Amniotic epithelial cell (primary cell): ENCODE measurements around the gene ZNF814.
"Not testable (repeated sequence)": the region's sequence is repeated elsewhere in the genome, so short reads cannot be mapped to it uniquely, and the experiment has no call there.

Experiments used
- DNase-seq: peaks from one replicate; pipeline ENCODE4 v3.0.0-alpha.2; 2010; ENCODE audit warnings: low read depth

The ZNF814 gene

DNA sequence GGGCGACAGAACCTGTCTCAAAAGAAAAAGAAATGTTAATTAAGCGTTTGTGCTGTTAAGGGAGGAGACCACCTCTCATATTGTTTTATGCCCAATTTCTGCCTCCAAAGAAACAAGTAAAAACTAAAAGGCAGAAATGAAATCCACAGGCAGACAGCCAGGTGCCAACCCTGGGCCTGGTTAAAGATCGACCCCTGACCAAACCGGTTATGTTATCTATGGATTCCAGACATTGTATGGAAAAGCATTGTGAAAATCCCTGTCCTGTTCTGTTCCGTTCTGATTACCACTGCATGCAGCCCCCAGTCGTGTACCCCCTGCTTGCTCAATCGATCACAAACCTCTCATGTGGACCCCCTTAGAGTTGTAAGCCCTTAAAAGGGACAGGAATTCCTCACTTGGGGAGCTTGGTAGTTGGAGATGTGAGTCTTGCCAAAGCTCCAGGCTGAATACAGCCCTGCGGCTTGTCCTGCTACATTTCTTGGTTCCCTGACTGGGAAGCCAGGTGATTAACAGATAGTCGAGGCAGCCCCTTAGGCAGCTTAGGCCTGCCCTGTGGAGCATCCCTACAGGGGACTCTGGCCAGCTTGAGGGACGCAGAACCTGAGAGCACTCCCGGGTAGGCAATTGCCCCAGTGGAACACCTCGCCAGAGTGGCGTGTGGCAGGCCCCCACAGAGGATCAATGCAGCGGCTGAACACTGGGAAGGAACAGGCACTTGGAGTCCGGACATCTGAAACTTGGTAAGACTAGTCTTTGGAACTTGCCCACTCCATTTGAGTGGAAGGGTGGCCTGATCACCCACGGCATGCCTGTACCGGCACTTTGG is 73.4 kb downstream of the ZNF814 start:
- DNase-seq: no peak

DNA sequence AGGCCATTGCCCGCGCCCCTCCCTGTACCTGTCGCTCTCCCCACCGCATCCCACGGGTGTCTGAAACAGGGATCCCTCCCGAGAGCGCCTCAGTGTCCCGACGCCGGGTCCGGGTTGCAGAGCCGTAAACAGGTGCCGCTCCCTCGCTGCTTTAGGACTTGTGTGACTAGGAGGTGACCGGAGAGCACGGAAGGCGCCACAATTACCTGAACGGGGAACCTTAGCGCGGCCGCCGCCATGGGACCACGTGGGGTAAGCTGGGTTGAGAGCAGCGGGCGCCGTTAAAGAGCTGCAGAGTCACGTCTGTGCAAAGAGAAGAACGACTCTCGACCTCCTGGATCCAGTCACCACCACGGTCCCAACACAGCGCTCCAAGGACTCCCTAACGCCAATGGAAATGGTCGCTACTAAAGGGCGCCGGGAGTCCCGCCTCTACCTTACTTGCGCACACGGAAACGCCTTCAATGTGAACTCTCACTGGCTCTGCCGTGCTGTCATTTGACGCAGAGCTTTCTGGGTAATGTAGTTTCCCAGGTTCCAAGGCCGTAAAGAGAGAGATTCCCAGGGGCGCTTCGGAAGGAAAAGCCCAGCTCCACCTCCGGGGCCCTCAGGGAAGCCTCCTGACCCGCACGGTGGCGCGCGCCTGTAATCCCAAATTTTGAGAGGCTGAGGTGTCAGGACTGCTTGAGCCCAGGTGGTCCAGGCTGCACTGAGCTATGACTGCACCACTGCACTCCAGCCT is 74.2 kb downstream of the ZNF814 start, which contains the start of gene ZNF552:
Gene ZNF552 (minus strand): TSS at position 409 of the 742 bp plus-strand sequence. CDS start 170 bp downstream, at position 239.
- peak; percentile 92 for DNase-seq

DNA sequence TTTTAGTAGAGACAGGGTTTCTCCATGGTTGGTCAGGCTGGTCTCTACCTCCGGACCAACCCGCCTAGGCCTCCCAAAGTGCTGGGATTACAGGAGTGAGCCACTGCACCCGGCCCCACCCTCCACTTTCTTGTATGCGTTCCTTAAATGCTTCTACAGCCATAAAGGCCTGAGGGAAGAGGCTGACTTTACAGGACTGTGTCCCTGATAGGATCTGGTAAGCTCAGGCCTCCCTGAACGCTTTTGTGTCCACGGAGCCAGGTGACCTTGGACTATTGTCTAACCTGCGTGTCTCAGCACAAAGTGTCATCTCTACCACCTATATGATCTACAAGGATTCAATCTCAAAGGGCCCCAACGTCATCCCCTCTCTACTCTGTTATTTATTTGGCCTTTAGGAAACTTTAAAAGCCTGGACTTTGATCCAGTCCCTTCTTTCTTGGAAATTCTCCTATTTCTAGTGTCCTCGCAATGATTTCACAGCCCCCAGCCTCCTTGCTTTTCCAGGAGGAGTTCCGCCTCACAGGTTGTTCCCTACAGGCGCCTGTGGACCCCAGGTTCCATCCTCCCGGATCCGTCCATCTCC is 74.8 kb downstream of the ZNF814 start:
- DNase-seq: no peak

DNA sequence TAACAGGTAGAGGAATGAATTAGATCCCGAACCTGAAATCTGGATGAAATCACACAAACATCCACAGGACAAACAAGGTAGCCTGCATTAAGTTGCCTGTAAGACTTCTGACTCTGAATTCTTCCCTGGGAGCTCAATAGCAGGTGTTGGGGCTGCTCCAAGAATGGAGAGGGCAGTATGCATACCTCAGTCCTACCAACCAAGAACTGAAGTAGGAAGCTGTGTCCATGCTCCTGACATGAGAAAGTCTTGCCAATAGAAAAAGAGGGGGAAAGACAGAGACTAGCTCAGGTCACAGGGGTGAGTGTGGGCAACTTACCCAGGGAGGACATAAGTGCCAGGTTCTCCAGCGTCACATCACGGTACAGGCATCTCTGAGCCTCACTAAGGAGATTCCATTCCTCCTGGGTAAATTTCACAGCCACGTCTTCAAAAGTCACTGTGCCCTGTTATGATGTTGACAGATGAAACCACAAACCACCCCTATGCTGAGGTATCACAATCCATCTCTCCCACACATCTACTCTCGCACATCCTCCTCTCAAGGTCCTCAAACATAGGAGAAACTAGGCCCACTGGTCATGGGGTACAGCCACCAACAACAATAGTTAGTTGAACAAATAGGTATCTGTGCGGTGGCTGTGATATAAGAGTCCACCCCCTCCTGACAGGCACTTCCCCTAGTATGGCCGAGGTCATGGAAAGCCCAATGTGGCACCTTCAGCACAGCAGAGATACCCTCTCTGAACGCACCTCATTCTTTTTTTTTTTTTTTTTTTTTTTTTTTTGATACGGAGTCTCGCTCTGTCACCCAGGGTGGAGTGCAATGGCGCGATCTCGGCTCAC is 75.6 kb downstream of the ZNF814 start:
- not testable (repeated sequence) for DNase-seq

DNA sequence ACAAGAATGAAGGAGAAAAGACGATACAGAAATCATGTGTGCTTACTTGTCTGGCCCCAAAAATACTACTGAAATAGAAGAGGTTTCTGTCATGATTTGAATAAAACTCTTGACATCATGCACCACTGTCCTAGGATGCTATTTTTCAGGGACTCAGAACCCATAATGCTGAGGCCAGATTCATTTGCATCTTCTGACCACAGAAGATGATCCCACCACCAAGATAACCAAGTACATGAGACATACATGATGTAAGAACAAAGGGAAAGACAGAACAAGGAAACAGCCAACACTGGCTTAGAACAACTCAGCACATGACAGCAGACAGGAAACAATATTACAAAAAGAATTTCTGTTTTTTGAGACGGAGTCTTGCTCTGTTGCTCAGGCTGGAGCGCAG is 76.6 kb downstream of the ZNF814 start:
- DNase-seq: peak; percentile 82

DNA sequence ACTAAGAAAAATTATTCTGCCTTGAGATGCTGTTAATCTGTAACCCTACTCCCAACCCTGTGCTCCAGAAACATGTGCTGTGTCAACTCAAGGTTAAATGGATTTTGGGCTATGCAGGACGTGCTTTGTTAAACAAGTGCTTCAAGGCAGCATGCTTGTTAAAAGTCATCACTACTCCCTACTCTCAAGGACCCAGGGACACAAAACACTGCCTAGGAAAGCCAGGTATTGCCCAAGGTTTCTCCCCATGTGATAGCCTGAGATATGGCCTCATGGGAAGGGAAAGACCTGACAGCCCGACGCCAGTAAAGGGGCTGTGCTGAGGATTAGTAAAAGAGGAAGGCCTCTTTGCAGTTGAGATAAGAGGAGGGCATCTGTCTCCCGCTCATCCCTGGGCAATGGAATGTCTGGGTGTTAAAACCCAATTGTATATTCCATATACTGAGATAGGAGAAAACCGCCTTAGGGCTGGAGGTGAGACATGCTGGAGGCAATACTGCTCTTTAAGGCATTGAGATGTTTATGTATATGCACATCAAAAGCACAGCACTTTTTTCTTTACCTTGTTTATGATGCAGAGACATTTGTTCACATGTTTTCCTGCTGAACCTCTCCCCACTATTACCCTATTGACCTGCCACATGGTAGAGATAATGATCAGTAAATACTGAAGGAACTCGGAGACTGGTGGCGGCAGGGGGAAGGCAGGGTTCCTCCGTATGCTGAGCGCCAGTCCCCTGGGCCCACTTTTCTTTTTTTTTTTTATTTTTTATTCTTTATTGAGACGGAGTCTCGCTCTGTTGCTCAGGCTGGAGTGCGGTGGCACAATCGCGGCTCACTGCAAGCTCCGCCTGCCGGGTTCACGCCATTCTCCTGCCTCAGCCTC is 78.2 kb downstream of the ZNF814 start:
- DNase-seq: peak; percentile 50

DNA sequence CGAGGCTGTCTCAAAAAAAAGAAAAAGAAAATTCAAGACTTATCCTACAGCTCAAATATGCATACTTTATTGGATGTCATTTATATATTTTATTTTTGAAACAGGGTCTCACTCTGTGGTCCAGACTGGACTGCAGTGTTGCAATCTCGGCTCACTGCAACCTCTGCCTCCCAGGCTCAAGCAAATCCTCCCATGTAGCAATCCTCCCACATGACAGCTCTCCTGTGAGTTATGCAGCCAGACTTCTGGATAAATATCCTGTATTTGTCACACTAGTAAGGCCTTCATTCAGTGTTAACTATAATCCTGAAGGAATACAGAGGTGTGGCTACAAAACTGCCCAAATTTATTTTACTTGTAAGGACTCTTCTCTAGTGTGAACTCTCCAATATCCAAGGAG is 81.3 kb downstream of the ZNF814 start:
- DNase-seq: peak; percentile 91

DNA sequence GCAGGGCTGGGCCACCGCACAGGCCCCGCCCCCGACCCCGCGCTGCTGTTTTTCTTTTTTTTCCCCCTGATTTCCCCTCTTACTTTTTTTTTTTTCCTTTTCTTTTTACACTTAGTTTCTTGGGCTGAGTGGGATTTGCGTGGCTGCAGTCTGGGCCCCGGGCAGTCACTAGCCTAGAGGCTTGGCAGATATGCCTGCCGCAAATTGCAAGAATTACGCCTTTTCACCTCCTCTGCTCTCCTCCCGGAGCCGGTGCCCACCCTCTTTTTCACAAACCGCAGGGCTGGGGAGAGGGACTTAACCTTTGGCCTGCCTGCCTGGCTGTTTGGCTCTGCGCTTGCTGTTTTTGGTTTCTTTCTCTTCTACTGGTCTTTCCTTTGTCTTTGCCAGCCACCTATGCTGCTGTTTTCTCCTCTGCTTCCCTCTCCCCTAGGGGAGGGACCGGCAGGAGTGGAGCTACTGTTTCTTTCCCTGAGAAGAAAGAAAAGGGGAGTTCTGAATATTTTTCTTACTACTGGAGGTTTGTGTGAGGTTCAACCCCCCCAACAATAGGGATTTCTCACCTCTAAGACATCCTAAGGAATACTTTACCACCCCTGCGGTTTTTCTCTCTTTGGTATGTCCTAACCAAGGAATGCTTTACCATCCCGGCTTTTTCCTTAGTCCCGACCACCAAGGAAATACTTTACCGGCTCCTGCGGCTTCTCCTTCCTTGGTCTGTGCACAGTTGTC is 85.1 kb downstream of the ZNF814 start:
- peak; percentile 92 for DNase-seq

DNA sequence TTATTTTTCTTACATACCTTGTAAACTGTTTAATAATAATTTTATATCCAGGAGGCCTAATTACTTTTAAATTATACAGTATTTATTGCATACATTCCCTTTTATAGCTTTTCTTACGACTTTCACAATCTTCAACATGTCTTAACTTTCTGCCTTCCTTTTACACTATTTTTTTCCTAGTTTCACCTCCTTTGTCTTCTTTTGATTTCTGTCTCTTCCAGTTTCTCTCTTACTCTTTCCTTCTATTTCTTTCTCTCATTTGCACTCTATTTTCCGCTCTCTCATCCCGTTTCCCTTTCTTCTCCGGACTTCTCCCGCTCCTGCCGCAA is 85.6 kb downstream of the ZNF814 start:
- no peak for DNase-seq

DNA sequence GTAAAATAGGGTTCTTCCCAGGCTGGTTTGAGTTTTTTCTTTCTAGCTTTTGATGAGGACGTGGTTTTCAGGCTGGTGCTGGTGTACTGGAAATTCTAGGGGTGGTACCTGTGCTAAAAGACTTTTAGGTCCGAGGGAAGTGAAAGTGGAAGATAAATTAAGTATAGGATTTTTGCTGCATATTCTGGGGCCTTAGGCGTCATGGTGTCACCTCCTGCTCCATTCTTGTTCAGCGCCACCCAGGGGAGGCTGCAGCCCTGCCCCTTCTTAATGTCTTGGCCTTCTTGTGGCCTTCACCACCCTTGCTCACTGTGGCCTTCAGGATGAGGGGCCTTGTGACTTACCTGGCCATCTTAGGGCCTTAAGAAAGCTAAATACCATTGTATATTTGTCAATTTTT is 86.6 kb downstream of the ZNF814 start:
- DNase-seq: no peak

DNA sequence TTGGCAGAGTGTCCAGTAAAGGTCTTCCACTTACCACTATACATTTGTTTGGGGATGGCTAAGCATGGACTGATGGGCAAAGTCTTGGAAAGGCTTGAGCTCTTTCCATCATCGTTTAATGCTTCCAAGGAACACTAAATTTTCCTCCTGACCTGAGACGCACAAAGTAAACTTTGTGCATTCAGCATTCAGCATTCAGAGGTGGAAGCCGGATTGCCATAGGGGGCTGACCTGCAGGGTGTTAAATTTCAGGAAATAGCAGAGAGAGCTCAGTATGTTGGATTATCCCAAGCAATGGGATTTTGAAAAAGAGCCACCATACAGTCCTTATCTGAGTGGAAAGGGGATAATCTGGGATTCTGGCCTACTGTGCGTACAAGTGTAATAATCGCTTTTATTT is 88.1 kb downstream of the ZNF814 start:
- no peak for DNase-seq
